Caco-2 (cell line): Measurements from ENCODE around the gene SLC25A21. TPM values are rescaled to one million over a fixed set of nuclear protein-coding genes. Genes with fewer than 3 reads are reported as not detected.

Experiments used
- BruUV-seq: library from RNA; stranded (reverse); fragments of 400-500 nt; replicated peaks from 2 replicates; lab custom pipeline; 2021; lab: Mats Ljungman, UMichigan
- CTCF ChIA-PET: fragments of 300-600 bp; sonication (Branson Sonifier 250); formaldehyde crosslinking; loops from one replicate; lab custom pipeline; 2022; ENCODE audit warnings: antibody characterized with exemption; lab: Charles Lee
- POLR2A ChIA-PET: fragments of 300-600 bp; sonication (Branson Sonifier 250); formaldehyde crosslinking; loops from one replicate; lab custom pipeline; 2022; ENCODE audit warnings: antibody characterized with exemption; lab: Charles Lee
- DNase-seq, 2 experiments: peaks; one replicate each; pipeline versions ENCODE4 v3.0.0 to v3.0.0-alpha.2; 2020 to 2022
- H3K27me3 ChIP-seq: replicated peaks from 2 replicates; pipeline ENCODE4 v1.6.0; 2011; ENCODE audit warnings: low read length; ENCODE audit not compliant: control insufficient read depth, insufficient read depth
- H3K36me3 ChIP-seq: 2 replicates; pipeline ENCODE4 v1.5.1; 2011; ENCODE audit warnings: low read length; ENCODE audit not compliant: control insufficient read depth, insufficient read depth
- H3K4me1 ChIP-seq: fragments of 250-450 bp; sonication (Bioruptor Pico); 2 replicates; pipeline ENCODE4 v1.5.1; 2020; ENCODE audit warnings: mild to moderate bottlenecking
- H3K4me3 ChIP-seq: 2 replicates; pipeline ENCODE4 v1.5.1; 2011; ENCODE audit warnings: low read depth, mild to moderate bottlenecking, control low read depth, low read length
- H3K9me3 ChIP-seq: fragments of 250-450 bp; sonication (Bioruptor Pico); 2 replicates; pipeline ENCODE4 v1.5.1; 2020; ENCODE audit warnings: mild to moderate bottlenecking, moderate library complexity
- H3K27ac Mint-ChIP-seq: one replicate; pipeline ENCODE4 v1.8.0; 2022; ENCODE audit warnings: mixed read lengths; ENCODE audit not compliant: unreplicated experiment
- H3K27me3 Mint-ChIP-seq: one replicate; pipeline ENCODE4 v1.8.0; 2022; ENCODE audit warnings: mixed read lengths; ENCODE audit not compliant: insufficient read depth, unreplicated experiment
- H3K36me3 Mint-ChIP-seq: one replicate; pipeline ENCODE4 v1.8.0; 2022; ENCODE audit warnings: mild to moderate bottlenecking, mixed read lengths; ENCODE audit not compliant: insufficient read depth, unreplicated experiment
- H3K4me1 Mint-ChIP-seq: one replicate; pipeline ENCODE4 v1.8.0; 2022; ENCODE audit warnings: low read depth, mixed read lengths; ENCODE audit not compliant: unreplicated experiment
- H3K4me3 Mint-ChIP-seq: one replicate; pipeline ENCODE4 v1.8.0; 2022; ENCODE audit warnings: mild to moderate bottlenecking, moderate library complexity, mixed read lengths; ENCODE audit not compliant: unreplicated experiment
- H3K9me3 Mint-ChIP-seq: one replicate; pipeline ENCODE4 v1.8.0; 2022; ENCODE audit warnings: mixed read lengths; ENCODE audit not compliant: unreplicated experiment
- CTCF ChIP-seq, 2 experiments: fragments of 200-600 bp in 1 of 2; IDR thresholded peaks; 1 replicate in 1 of 2; 2 replicates in 1 of 2; pipeline versions ENCODE4 v1.5.1 to v1.8.0; 2011 to 2022; ENCODE audit warnings: antibody characterized with exemption in 1 of 2, control low read depth in 1 of 2, inconsistent platforms in 1 of 2, low read depth in 1 of 2, low read length in 1 of 2, mild to moderate bottlenecking in 1 of 2, moderate library complexity in 1 of 2; ENCODE audit not compliant: insufficient read depth in 1 of 2, severe bottlenecking in 1 of 2, unreplicated experiment in 1 of 2
- intact Hi-C: fragments of 100-400 bp; cut with micrococcal nuclease; formaldehyde crosslinking; loops from one replicate; pipeline ENCODE4 v1.10.0; 2022; ENCODE audit not compliant: unreplicated experiment
- total RNA-seq: library from RNA; stranded (reverse); gene quantifications from 2 replicates; pipeline ENCODE4 v1.2.3, GENCODE V29; 2022

The SLC25A21 gene
- total RNA-seq, 1 experiment from 2014 or later: 3.2 TPM

GRCh38 chr14:36653962-36654793 is 518.2 kb downstream of the SLC25A21 start:
- H3K36me3 Mint-ChIP-seq: peaks cover 6% of the 10 kb centered on the region
- Histone ChIP-seq H3K27me3 (no peaks in the 10 kb centered on the region), H3K36me3 (no peaks in the 10 kb centered on the region), H3K9me3 (no peaks in the 10 kb centered on the region), H3K4me3 (no peak overlapping the region), H3K4me1 (no peaks in the 10 kb centered on the region)
- intact Hi-C loops: no loop called here
- BruUV-seq: no TSS peak
- TF ChIP-seq CTCF (IDR thresholded peaks at IDR 0.05; ENCODE audit: insufficient read depth in 1 of 2, low read depth in 1 of 2, low read length in 1 of 2, severe bottlenecking in 1 of 2, unreplicated experiment in 1 of 2): no peak
- no peak overlapping the region for H3K27ac Mint-ChIP-seq
- H3K4me1 Mint-ChIP-seq: no peaks in the 10 kb centered on the region
- POLR2A ChIA-PET: no interaction called here
- H3K27me3 Mint-ChIP-seq: no peaks in the 10 kb centered on the region
- H3K4me3 Mint-ChIP-seq: no peak overlapping the region
- CTCF ChIA-PET: no interaction called here
- DNase-seq: no peak
- no peaks in the 10 kb centered on the region for H3K9me3 Mint-ChIP-seq

- Histone ChIP-seq H3K4me3 (no peak overlapping the region), H3K9me3 (no peaks in the 10 kb centered on the region), H3K27me3 (no peaks in the 10 kb centered on the region), H3K36me3 (no peaks in the 10 kb centered on the region), H3K4me1 (0 out of 2 replicates have a peak, but pooled peaks cover 3% of the 10 kb centered on the region)
- intact Hi-C loops: no loop called here
- POLR2A ChIA-PET: no interaction called here
- DNase-seq: no peak
- no TSS peak for BruUV-seq
- peaks cover 1% of the 10 kb centered on the region for H3K4me1 Mint-ChIP-seq
- H3K9me3 Mint-ChIP-seq: no peaks in the 10 kb centered on the region
- no peak overlapping the region for H3K4me3 Mint-ChIP-seq
- peaks cover 6% of the 10 kb centered on the region for H3K36me3 Mint-ChIP-seq
- no peak for TF ChIP-seq CTCF (IDR thresholded peaks at IDR 0.05; ENCODE audit: insufficient read depth in 1 of 2, low read depth in 1 of 2, low read length in 1 of 2, severe bottlenecking in 1 of 2, unreplicated experiment in 1 of 2)
- H3K27ac Mint-ChIP-seq: no peak overlapping the region
- H3K27me3 Mint-ChIP-seq: no peaks in the 10 kb centered on the region
- CTCF ChIA-PET: no interaction called here
Observed at GRCh38 chr14:36653413-36653812, 519.0 kb downstream of the SLC25A21 start.

- Mint-ChIP-seq H3K27me3 (no peaks in the 10 kb centered on the region), H3K4me1 (peaks cover 6% of the 10 kb centered on the region), H3K9me3 (no peaks in the 10 kb centered on the region), H3K27ac (no peak overlapping the region), H3K4me3 (no peak overlapping the region), H3K36me3 (peaks cover 6% of the 10 kb centered on the region)
- CTCF ChIA-PET: no interaction called here
- no TSS peak for BruUV-seq
- no peaks in the 10 kb centered on the region for H3K9me3 ChIP-seq
- no peak for TF ChIP-seq CTCF (IDR thresholded peaks at IDR 0.05; ENCODE audit: insufficient read depth in 1 of 2, low read depth in 1 of 2, low read length in 1 of 2, severe bottlenecking in 1 of 2, unreplicated experiment in 1 of 2)
- no peak for DNase-seq
- H3K4me3 ChIP-seq: no peak overlapping the region
- H3K27me3 ChIP-seq: no peaks in the 10 kb centered on the region
- intact Hi-C loops: no loop called here
- 0 out of 2 replicates have a peak, but pooled peaks cover 4% of the 10 kb centered on the region for H3K4me1 ChIP-seq
- H3K36me3 ChIP-seq: no peaks in the 10 kb centered on the region
- POLR2A ChIA-PET: no interaction called here
Observed at GRCh38 chr14:36652542-36653201, 519.7 kb downstream of the SLC25A21 start.
